ENCODE measurements around the gene F10. TPM values are rescaled to one million over a fixed set of nuclear protein-coding genes. Genes with fewer than 3 reads are reported as not detected.
A peak's percentile ranks its signal among the peaks of the same experiment; 100 is the strongest.

F10 gene
- total and polyA plus RNA-seq, 2 of the 13 experiments (the other 11 are each of a cell fraction or from before 2014, with no cell fraction given) = 58.4 to 237 TPM

DNA sequence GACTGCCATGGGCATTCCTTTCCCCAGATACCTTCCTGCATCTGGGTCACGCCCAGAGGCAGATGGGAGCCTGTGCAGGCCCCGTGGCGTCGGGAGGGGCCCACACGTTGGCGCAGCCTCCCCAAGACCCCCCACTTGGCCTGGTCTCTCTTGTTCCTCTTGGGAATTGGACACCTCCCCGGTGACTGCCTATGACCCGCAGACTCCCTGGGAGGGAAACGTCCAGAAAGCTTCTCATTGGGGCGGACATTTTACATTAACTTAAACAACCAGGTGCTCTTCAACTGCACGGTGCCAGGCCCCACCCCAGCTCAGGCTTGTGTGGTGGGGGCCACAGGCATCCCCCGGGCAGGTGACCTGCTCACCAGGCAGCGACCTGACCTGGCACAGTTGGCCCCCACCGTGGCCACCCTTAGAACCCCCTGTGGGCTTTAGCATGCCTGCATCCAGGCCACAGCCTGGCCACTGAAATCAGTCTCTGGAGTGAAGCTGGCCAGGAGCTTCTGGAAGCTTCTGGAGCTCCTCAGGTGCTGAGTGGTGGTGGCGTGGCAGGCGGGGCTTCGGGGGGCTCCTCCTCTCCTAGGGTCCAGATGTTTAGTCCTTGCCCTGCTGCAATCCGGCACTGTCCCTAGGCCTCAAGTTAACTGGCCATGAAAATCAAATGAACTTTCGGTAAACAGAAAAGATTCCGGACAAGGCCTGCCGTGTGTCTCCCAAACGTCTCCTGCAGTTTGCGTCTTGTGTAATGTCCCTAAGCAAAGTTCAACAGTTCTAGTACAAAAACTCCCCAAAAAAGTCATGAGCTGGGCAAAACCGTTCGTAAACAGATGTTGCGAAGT is 27.3 kb downstream of the F10 start (continued):
- TF ChIP-seq, protein P1, sequence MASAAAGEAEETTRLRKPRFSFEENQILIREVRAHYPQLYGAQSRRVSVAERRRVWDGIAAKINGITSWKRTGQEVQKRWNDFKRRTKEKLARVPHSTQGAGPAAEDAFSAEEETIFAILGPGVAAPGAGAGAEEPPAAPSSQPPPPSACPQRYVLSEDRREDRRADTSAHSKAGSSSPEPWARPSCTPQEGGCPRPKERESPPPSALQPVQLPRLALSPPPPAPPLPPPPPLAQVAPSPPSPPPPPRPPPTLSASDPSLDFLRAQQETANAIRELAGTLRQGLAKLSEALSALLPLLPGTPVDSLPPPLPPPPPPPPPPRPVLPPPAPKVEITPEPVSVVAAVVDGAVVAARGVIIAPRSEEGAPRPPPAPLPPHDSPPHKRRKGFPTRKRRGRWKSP (CRISPR knock-in tag; IDR thresholded peaks at IDR 0.05) = no peak
- TF ChIP-seq EED (CRISPR knock-in tag; IDR thresholded peaks at IDR 0.05) (0 out of 2 replicates have a peak, but pooled peaks have one; percentile 33), ATF1 (CRISPR knock-in tag; IDR thresholded peaks at IDR 0.05) (no peak), ZNF773 (CRISPR knock-in tag; IDR thresholded peaks at IDR 0.05; ENCODE audit: borderline replicate concordance) (no peak), SRSF9 (IDR thresholded peaks at IDR 0.05; ENCODE audit: borderline replicate concordance, insufficient read depth, low read depth, low read length, poor library complexity, severe bottlenecking) (no peak), HES4 (CRISPR knock-in tag; IDR thresholded peaks at IDR 0.05; ENCODE audit: borderline replicate concordance) (no peak), CHD4 (IDR thresholded peaks at IDR 0.05; ENCODE audit: borderline replicate concordance, low read length) (no peak), MTF1 (CRISPR knock-in tag; IDR thresholded peaks at IDR 0.05) (no peak), ZNF382 (CRISPR knock-in tag; IDR thresholded peaks at IDR 0.05; ENCODE audit: borderline replicate concordance) (no peak), ZNF569 (CRISPR knock-in tag; IDR thresholded peaks at IDR 0.05; ENCODE audit: borderline replicate concordance) (no peak), RAD51 (IDR thresholded peaks at IDR 0.05; ENCODE audit: borderline replicate concordance) (no peak), RAD21 (CRISPR knock-in tag; IDR thresholded peaks at IDR 0.05) (peak; percentile 8; the same call in 1 of the 2 replicates), ZNF550 (CRISPR knock-in tag; IDR thresholded peaks at IDR 0.05; ENCODE audit: borderline replicate concordance) (no peak), JUND (CRISPR knock-in tag; IDR thresholded peaks at IDR 0.05) (no peak), NFATC3 (CRISPR knock-in tag; IDR thresholded peaks at IDR 0.05) (no peak), IKZF4 (CRISPR knock-in tag; IDR thresholded peaks at IDR 0.05; ENCODE audit: borderline replicate concordance, low read depth, not compliant biosample characterization) (no peak), FOXC1 (CRISPR knock-in tag; IDR thresholded peaks at IDR 0.05; ENCODE audit: borderline replicate concordance) (no peak)
- TF ChIP-seq, protein P2, sequence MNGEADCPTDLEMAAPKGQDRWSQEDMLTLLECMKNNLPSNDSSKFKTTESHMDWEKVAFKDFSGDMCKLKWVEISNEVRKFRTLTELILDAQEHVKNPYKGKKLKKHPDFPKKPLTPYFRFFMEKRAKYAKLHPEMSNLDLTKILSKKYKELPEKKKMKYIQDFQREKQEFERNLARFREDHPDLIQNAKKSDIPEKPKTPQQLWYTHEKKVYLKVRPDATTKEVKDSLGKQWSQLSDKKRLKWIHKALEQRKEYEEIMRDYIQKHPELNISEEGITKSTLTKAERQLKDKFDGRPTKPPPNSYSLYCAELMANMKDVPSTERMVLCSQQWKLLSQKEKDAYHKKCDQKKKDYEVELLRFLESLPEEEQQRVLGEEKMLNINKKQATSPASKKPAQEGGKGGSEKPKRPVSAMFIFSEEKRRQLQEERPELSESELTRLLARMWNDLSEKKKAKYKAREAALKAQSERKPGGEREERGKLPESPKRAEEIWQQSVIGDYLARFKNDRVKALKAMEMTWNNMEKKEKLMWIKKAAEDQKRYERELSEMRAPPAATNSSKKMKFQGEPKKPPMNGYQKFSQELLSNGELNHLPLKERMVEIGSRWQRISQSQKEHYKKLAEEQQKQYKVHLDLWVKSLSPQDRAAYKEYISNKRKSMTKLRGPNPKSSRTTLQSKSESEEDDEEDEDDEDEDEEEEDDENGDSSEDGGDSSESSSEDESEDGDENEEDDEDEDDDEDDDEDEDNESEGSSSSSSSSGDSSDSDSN (CRISPR knock-in tag; IDR thresholded peaks at IDR 0.05) = no peak; the same call in 1 of the 2 replicates
- TF ChIP-seq, protein P3, sequence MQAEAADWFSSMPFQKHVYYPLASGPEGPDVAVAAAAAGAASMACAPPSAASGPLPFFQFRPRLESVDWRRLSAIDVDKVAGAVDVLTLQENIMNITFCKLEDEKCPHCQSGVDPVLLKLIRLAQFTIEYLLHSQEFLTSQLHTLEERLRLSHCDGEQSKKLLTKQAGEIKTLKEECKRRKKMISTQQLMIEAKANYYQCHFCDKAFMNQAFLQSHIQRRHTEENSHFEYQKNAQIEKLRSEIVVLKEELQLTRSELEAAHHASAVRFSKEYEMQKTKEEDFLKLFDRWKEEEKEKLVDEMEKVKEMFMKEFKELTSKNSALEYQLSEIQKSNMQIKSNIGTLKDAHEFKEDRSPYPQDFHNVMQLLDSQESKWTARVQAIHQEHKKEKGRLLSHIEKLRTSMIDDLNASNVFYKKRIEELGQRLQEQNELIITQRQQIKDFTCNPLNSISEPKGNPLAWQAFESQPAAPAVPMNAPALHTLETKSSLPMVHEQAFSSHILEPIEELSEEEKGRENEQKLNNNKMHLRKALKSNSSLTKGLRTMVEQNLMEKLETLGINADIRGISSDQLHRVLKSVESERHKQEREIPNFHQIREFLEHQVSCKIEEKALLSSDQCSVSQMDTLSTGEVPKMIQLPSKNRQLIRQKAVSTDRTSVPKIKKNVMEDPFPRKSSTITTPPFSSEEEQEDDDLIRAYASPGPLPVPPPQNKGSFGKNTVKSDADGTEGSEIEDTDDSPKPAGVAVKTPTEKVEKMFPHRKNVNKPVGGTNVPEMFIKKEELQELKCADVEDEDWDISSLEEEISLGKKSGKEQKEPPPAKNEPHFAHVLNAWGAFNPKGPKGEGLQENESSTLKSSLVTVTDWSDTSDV (CRISPR knock-in tag; IDR thresholded peaks at IDR 0.05) = no peak; the same call in 1 of the 2 replicates
- TF ChIP-seq, protein P4, sequence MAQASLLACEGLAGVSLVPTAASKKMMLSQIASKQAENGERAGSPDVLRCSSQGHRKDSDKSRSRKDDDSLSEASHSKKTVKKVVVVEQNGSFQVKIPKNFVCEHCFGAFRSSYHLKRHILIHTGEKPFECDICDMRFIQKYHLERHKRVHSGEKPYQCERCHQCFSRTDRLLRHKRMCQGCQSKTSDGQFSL (CRISPR knock-in tag; IDR thresholded peaks at IDR 0.05) = 0 out of 2 replicates have a peak, but pooled peaks have one; percentile 1
- TF ChIP-seq, protein P5, sequence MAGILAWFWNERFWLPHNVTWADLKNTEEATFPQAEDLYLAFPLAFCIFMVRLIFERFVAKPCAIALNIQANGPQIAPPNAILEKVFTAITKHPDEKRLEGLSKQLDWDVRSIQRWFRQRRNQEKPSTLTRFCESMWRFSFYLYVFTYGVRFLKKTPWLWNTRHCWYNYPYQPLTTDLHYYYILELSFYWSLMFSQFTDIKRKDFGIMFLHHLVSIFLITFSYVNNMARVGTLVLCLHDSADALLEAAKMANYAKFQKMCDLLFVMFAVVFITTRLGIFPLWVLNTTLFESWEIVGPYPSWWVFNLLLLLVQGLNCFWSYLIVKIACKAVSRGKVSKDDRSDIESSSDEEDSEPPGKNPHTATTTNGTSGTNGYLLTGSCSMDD (CRISPR knock-in tag; IDR thresholded peaks at IDR 0.05) = no peak
